NAMALWA (cell line): ENCODE results near the gene RRAS.
"Not testable (repeated sequence)": the region's sequence is repeated elsewhere in the genome, so short reads cannot be mapped to it uniquely, and the experiment has no call there.

Source experiments
- DNase-seq: peaks from one replicate; pipeline ENCODE4 v3.0.0-alpha.2; 2015; ENCODE audit warnings: low spot score

The RRAS gene

GRCh38 chr19:49631014-49631588 is 8.8 kb downstream of the RRAS start:
- DNase-seq, result no peak

- no peak for DNase-seq
These were observed 10.3 kb downstream of the RRAS start for GRCh38 chr19:49629659-49630058.

GRCh38 chr19:49626226-49626625 is 13.7 kb downstream of the RRAS start:
- DNase-seq, result no peak

- no peak for DNase-seq
These were observed 14.7 kb downstream of the RRAS start for GRCh38 chr19:49624967-49625910.

- DNase-seq, result not testable (repeated sequence)
These were observed 22.1 kb downstream of the RRAS start for GRCh38 chr19:49617860-49618259.

- no peak for DNase-seq
These were observed 23.0 kb downstream of the RRAS start for GRCh38 chr19:49616945-49617344.

GRCh38 chr19:49616532-49616931 is 23.4 kb downstream of the RRAS start:
- no peak for DNase-seq

GRCh38 chr19:49615861-49616260 is 24.1 kb downstream of the RRAS start:
- DNase-seq, result no peak

GRCh38 chr19:49614096-49614833 is 25.7 kb downstream of the RRAS start:
- DNase-seq, result no peak

- DNase-seq, result no peak
These were observed 26.6 kb downstream of the RRAS start for GRCh38 chr19:49613374-49613773.

- DNase-seq, result no peak
These were observed 30.3 kb downstream of the RRAS start for GRCh38 chr19:49609499-49610092.

- no peak for DNase-seq
These were observed 34.3 kb downstream of the RRAS start for GRCh38 chr19:49605605-49606004.

GRCh38 chr19:49602806-49603205 is 37.1 kb downstream of the RRAS start:
- DNase-seq, result no peak

- no peak for DNase-seq
These were observed 38.4 kb downstream of the RRAS start for GRCh38 chr19:49601482-49602038.

- no peak for DNase-seq
These were observed 40.3 kb downstream of the RRAS start for GRCh38 chr19:49599378-49600295.

- no peak for DNase-seq
These were observed 42.3 kb downstream of the RRAS start for GRCh38 chr19:49597703-49597974.

- no peak for DNase-seq
These were observed 42.8 kb downstream of the RRAS start for GRCh38 chr19:49596954-49597702.

GRCh38 chr19:49596407-49596806 is 43.5 kb downstream of the RRAS start:
- no peak for DNase-seq

- no peak for DNase-seq
These were observed 44.0 kb downstream of the RRAS start for GRCh38 chr19:49595819-49596404.
